MM.1S (cell line): ENCODE data around the gene PAPPA.

ENCODE experiments used
- DNase-seq: peaks from one replicate; pipeline ENCODE4 v3.0.0-alpha.2; 2015
- H2AFZ ChIP-seq: fragments of 300-600 bp; sonication (generic); 2 replicates; pipeline ENCODE4 v1.6.0; 2016; ENCODE audit warnings: antibody characterized with exemption, low read length
- H3F3A ChIP-seq: fragments of 300-600 bp; sonication (generic); 2 replicates; pipeline ENCODE4 v1.6.1; 2016; ENCODE audit warnings: mild to moderate bottlenecking, antibody characterized with exemption, low read length, moderate library complexity, mixed read lengths; ENCODE audit not compliant: insufficient read depth
- H3K27ac ChIP-seq: fragments of 300-600 bp; sonication (generic); 2 replicates; pipeline ENCODE4 v1.5.1; 2016; ENCODE audit warnings: mild to moderate bottlenecking, low read length
- H3K27me3 ChIP-seq: fragments of 300-600 bp; sonication (generic); replicated peaks from 2 replicates; pipeline ENCODE4 v1.6.0; 2016; ENCODE audit warnings: low read length; ENCODE audit not compliant: insufficient read depth
- H3K36me3 ChIP-seq: fragments of 300-600 bp; sonication (generic); replicated peaks from 2 replicates; pipeline ENCODE4 v1.6.1; 2016; ENCODE audit warnings: mild to moderate bottlenecking, low read length, mixed read lengths; ENCODE audit not compliant: insufficient read depth
- H3K4me1 ChIP-seq: fragments of 300-600 bp; sonication (generic); 2 replicates; pipeline ENCODE4 v1.6.1; 2016; ENCODE audit warnings: low read length, mixed read lengths
- H3K4me2 ChIP-seq: fragments of 300-600 bp; sonication (generic); 2 replicates; pipeline ENCODE4 v1.6.0; 2016; ENCODE audit warnings: low read depth, low read length
- H3K4me3 ChIP-seq: fragments of 300-600 bp; sonication (generic); 2 replicates; pipeline ENCODE4 v1.5.1; 2016; ENCODE audit warnings: low read length, mixed read lengths
- H3K79me2 ChIP-seq: fragments of 300-600 bp; sonication (generic); 2 replicates; pipeline ENCODE4 v1.6.1; 2016; ENCODE audit warnings: mixed run types, low read length, mixed read lengths
- H3K9ac ChIP-seq: fragments of 300-600 bp; sonication (generic); 2 replicates; pipeline ENCODE4 v1.6.1; 2016; ENCODE audit warnings: low read length, mixed read lengths
- H3K9me2 ChIP-seq: fragments of 300-600 bp; sonication (generic); replicated peaks from 2 replicates; pipeline ENCODE4 v1.6.1; 2016; ENCODE audit warnings: mild to moderate bottlenecking, low read length, mixed read lengths; ENCODE audit not compliant: insufficient read depth
- H3K9me3 ChIP-seq: fragments of 300-600 bp; sonication (generic); replicated peaks from 2 replicates; pipeline ENCODE4 v1.6.1; 2016; ENCODE audit warnings: mild to moderate bottlenecking, low read length, mixed read lengths; ENCODE audit not compliant: insufficient read depth
- H4K20me1 ChIP-seq: fragments of 300-600 bp; sonication (generic); 2 replicates; pipeline ENCODE4 v1.6.1; 2016; ENCODE audit warnings: mild to moderate bottlenecking, low read length, moderate library complexity, mixed read lengths; ENCODE audit not compliant: insufficient read depth
- EZH2 ChIP-seq: fragments of 300-600 bp; sonication (generic); optimal IDR thresholded peaks from 2 replicates; pipeline ENCODE3; 2017; ENCODE audit warnings: low read depth, mild to moderate bottlenecking, antibody characterized with exemption, low read length, mixed read lengths
- EZH2phosphoT487 ChIP-seq: fragments of 300-600 bp; sonication (generic); IDR thresholded peaks from 2 replicates; pipeline ENCODE4 v1.6.1; 2018; ENCODE audit warnings: antibody characterized with exemption, low read length
- TF ChIP-seq, protein P1 (sequence below): fragments of 300-600 bp; sonication (generic); IDR thresholded peaks from 2 replicates; pipeline ENCODE4 v1.5.1; 2016; ENCODE audit warnings: antibody characterized with exemption, low read length, mixed read lengths

The PAPPA gene

GRCh38 chr9:116238776-116239340 is 85.3 kb downstream of the PAPPA start:
- Histone ChIP-seq H3K27me3 (no peaks in the 10 kb centered on the region), H3K36me3 (no peaks in the 10 kb centered on the region), H3K4me1 (no peaks in the 10 kb centered on the region), H3K9me3 (no peaks in the 10 kb centered on the region), H3K9me2 (no peaks in the 10 kb centered on the region), H4K20me1 (no peaks in the 10 kb centered on the region), H3K4me2 (no peak overlapping the region), H3K4me3 (no peak overlapping the region), H3K27ac (no peak overlapping the region), H3F3A (no peaks in the 10 kb centered on the region), H3K9ac (no peak overlapping the region), H2AFZ (no peak overlapping the region), H3K79me2 (no peaks in the 10 kb centered on the region)
- TF ChIP-seq EZH2phosphoT487: no peak
- no peak for TF ChIP-seq EZH2
- TF ChIP-seq, protein P1, sequence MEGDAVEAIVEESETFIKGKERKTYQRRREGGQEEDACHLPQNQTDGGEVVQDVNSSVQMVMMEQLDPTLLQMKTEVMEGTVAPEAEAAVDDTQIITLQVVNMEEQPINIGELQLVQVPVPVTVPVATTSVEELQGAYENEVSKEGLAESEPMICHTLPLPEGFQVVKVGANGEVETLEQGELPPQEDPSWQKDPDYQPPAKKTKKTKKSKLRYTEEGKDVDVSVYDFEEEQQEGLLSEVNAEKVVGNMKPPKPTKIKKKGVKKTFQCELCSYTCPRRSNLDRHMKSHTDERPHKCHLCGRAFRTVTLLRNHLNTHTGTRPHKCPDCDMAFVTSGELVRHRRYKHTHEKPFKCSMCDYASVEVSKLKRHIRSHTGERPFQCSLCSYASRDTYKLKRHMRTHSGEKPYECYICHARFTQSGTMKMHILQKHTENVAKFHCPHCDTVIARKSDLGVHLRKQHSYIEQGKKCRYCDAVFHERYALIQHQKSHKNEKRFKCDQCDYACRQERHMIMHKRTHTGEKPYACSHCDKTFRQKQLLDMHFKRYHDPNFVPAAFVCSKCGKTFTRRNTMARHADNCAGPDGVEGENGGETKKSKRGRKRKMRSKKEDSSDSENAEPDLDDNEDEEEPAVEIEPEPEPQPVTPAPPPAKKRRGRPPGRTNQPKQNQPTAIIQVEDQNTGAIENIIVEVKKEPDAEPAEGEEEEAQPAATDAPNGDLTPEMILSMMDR: no peak
- DNase-seq: no peak

DNA sequence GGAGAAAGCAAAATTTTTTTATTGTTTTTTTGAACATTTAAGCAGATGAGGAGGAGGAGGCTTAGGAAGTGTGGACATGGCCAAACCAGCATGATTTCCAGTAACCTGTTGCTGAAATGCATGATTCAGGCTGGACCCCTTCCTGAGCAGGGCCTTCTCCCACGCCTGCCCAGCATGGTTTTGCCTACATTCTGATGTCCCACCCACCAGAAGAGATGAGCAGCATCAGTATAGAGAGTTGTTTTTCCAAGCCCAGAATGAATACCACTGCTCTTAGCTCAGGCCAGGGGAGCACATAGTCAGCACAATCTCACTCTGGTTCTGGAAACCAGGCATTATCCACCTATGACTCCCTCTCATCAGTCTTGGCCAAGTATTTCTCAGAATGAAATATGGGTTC is 90.1 kb downstream of the PAPPA start:
- Histone ChIP-seq H3K9ac (no peak overlapping the region), H2AFZ (no peak overlapping the region), H3K9me2 (no peaks in the 10 kb centered on the region), H3K4me1 (no peaks in the 10 kb centered on the region), H3K79me2 (no peaks in the 10 kb centered on the region), H3F3A (no peaks in the 10 kb centered on the region), H3K27me3 (no peaks in the 10 kb centered on the region), H3K4me3 (no peak overlapping the region), H4K20me1 (no peaks in the 10 kb centered on the region), H3K36me3 (no peaks in the 10 kb centered on the region), H3K4me2 (no peak overlapping the region), H3K27ac (no peak overlapping the region), H3K9me3 (no peaks in the 10 kb centered on the region)
- TF ChIP-seq EZH2phosphoT487 (no peak), EZH2 (no peak)
- TF ChIP-seq, protein P1: no peak
- no peak for DNase-seq

DNA sequence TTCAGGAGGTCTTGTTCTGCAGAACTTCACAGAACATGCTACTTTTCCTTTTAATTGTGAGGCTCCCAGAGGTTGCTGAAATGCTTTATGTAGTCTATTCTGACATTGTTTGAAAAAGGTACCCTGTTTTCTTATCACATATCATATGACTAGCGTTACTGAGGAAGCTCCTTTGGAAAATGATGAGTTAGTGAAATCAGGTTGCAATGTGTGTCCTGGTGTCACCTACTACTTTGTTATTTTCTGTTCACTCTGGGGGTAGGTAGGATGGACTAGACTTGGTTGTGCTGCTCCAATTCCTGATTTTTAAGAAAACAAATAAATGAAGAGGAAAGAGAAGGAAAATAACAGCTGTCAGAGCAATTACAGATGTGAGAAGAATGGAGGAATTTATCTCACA is 93.7 kb downstream of the PAPPA start:
- H3F3A ChIP-seq: no peaks in the 10 kb centered on the region
- H3K79me2 ChIP-seq: no peaks in the 10 kb centered on the region
- H3K9ac ChIP-seq: no peak overlapping the region
- H3K9me2 ChIP-seq: no peaks in the 10 kb centered on the region
- H3K9me3 ChIP-seq: no peaks in the 10 kb centered on the region
- H4K20me1 ChIP-seq: no peaks in the 10 kb centered on the region
- H2AFZ ChIP-seq: no peak overlapping the region
- TF ChIP-seq EZH2phosphoT487: no peak
- TF ChIP-seq, protein P1: no peak
- TF ChIP-seq EZH2: no peak
- no peak overlapping the region for H3K27ac ChIP-seq
- H3K36me3 ChIP-seq: no peaks in the 10 kb centered on the region
- H3K4me1 ChIP-seq: no peaks in the 10 kb centered on the region
- H3K4me2 ChIP-seq: no peak overlapping the region
- DNase-seq: no peak
- H3K4me3 ChIP-seq: no peak overlapping the region
- H3K27me3 ChIP-seq: no peaks in the 10 kb centered on the region
